ENCODE data around the gene DYNLRB1.

DYNLRB1 gene

DNA sequence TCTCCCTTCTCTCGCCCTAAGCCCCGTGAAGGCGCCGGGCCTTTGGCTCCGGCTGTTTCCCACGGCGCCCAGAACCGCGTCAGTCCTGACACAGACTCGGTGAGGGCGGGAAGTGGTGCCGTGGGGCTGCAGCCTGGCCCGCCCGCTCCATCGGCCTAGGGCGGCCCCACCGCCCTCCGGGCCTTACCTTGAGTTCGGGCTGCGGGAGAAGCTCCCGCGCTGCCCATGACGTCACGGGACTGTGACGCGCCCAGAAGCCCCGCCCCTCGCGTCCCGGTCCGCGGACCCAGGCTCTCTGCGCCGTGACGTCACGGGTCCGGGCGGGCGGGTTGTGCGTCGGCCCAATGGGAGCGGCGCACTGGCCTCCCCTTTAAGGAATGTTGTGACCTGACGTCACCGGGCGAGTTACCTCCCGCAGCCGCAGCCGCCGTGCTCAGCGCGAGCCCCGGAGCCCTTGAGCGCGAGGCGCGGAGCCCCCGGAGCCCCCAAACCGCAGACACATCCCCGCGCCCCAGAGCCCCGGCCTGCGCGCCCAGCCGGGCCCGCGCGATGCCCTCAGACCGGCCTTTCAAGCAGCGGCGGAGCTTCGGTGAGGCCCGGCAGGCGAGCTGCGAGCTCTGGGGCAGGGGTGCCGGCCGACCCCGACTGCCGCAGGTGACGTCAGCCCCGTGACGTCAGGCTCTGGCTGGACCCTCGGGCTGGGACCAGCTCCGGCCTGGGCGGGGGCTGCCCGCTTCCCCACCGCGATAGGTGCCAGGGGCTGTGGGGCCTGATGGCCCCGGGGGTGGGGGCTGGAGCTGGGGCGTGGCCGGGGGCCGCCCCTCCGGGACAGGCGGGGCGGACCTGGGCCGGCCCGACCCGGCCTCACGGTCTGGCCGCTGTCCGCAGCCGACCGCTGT, 42.3 kb downstream of the DYNLRB1 start, which contains the start of gene MAP1LC3A:
MAP1LC3A (plus strand) TSS at position 399 of the 899 bp plus-strand sequence; CDS start at position 550, 151 bp downstream.
- H3K27me3 ChIP-seq (replicated peaks; ENCODE audit: control insufficient read depth, insufficient read depth, low read length) = no peaks in the 10 kb centered on the region
- no peak for TF ChIP-seq CTCF (IDR thresholded peaks at IDR 0.05; ENCODE audit: insufficient read depth, low read length, poor library complexity, severe bottlenecking)
- DNase-seq (ENCODE audit: extremely low read depth, insufficient read length) = peak; percentile 88
- H3K36me3 ChIP-seq (ENCODE audit: control insufficient read depth, insufficient read depth, low read length) = no peaks in the 10 kb centered on the region; the same call in 1 of the 2 replicates
- peak within 1 kb of the TSS; percentile 76 for H3K4me3 ChIP-seq (replicated peaks; ENCODE audit: low read depth, low read length)

- TF ChIP-seq CTCF (IDR thresholded peaks at IDR 0.05; ENCODE audit: insufficient read depth, low read length, poor library complexity, severe bottlenecking) = no peak
- Histone ChIP-seq H3K36me3 (ENCODE audit: control insufficient read depth, insufficient read depth, low read length) (no peaks in the 10 kb centered on the region; the same call in 1 of the 2 replicates), H3K4me3 (replicated peaks; ENCODE audit: low read depth, low read length) (no peak overlapping the region), H3K27me3 (replicated peaks; ENCODE audit: control insufficient read depth, insufficient read depth, low read length) (no peaks in the 10 kb centered on the region)
- DNase-seq (ENCODE audit: extremely low read depth, insufficient read length) = no peak
Measured at GRCh38 chr20:34559311-34560140, 43.3 kb downstream of the DYNLRB1 start.

DNA sequence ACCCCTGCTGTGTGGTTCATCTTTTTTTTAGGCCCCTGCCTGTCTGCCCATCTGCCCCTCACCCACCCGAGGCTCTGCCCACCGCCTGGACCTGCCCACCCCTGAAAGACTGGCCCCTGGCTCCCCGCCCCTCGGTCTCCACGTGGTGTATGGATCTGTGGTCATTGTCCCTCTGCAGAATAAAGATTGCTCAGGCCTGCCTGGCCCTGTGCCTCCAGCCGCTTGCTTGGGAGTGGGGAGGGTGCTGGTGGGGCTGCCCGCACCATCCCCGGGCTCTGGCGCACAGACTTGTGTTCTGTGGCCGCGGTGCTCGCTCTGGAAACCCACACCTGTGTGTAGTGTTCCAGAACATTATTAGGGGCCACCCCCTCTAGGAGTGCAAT, 43.9 kb downstream of the DYNLRB1 start:
- TF ChIP-seq CTCF (IDR thresholded peaks at IDR 0.05; ENCODE audit: insufficient read depth, low read length, poor library complexity, severe bottlenecking) = no peak
- Histone ChIP-seq H3K27me3 (replicated peaks; ENCODE audit: control insufficient read depth, insufficient read depth, low read length) (no peaks in the 10 kb centered on the region), H3K36me3 (ENCODE audit: control insufficient read depth, insufficient read depth, low read length) (no peaks in the 10 kb centered on the region; the same call in 1 of the 2 replicates), H3K4me3 (replicated peaks; ENCODE audit: low read depth, low read length) (no peak overlapping the region)
- no peak for DNase-seq (ENCODE audit: extremely low read depth, insufficient read length)

- Histone ChIP-seq H3K27me3 (replicated peaks; ENCODE audit: control insufficient read depth, insufficient read depth, low read length) (no peaks in the 10 kb centered on the region), H3K36me3 (ENCODE audit: control insufficient read depth, insufficient read depth, low read length) (no peaks in the 10 kb centered on the region; the same call in 1 of the 2 replicates), H3K4me3 (replicated peaks; ENCODE audit: low read depth, low read length) (no peak overlapping the region)
- TF ChIP-seq CTCF (IDR thresholded peaks at IDR 0.05; ENCODE audit: insufficient read depth, low read length, poor library complexity, severe bottlenecking) = no peak
- DNase-seq (ENCODE audit: extremely low read depth, insufficient read length) = no peak
Measured at GRCh38 chr20:34560614-34561013, 44.4 kb downstream of the DYNLRB1 start.

DNA sequence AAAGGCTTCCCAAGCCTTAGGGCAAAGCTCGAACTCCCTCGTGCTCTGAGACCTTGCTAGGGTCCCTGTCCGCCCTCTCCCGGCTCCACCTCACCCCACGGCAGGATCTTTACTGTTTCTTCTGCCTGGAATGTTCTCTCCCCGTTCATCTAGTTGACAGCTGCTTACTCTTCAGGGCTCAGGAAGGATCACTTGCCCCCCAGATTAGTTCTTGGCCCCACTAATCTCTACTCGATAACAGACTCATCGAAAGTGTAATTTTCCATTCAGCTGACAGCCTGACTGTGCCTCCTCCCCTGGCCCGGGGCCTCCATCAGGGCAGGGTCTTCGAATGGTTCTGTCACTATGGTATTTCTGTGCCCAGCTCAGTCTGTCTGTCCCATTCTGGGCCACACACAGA, 45.4 kb downstream of the DYNLRB1 start:
- Histone ChIP-seq H3K36me3 (ENCODE audit: control insufficient read depth, insufficient read depth, low read length) (no peaks in the 10 kb centered on the region; the same call in 1 of the 2 replicates), H3K27me3 (replicated peaks; ENCODE audit: control insufficient read depth, insufficient read depth, low read length) (no peaks in the 10 kb centered on the region), H3K4me3 (replicated peaks; ENCODE audit: low read depth, low read length) (no peak overlapping the region)
- no peak for DNase-seq (ENCODE audit: extremely low read depth, insufficient read length)
- no peak for TF ChIP-seq CTCF (IDR thresholded peaks at IDR 0.05; ENCODE audit: insufficient read depth, low read length, poor library complexity, severe bottlenecking)
